HepG2 (cell line): ENCODE results near the gene RAB5B. TPM values are rescaled to one million over a fixed set of nuclear protein-coding genes. Genes with fewer than 3 reads are reported as not detected.

Experiments
- ARID5B ChIP-seq: IDR thresholded peaks from 2 replicates; pipeline ENCODE4 v1.4.0; 2020; ENCODE audit warnings: mild to moderate bottlenecking, missing genetic modification reagents
- ATAD3A ChIP-seq: sonication (generic); formaldehyde crosslinking; IDR thresholded peaks from 2 replicates; pipeline ENCODE4 v1.4.0; 2020; ENCODE audit warnings: missing genetic modification reagents
- GMEB2 ChIP-seq: IDR thresholded peaks from 2 replicates; pipeline ENCODE4 v1.6.1; 2016; ENCODE audit warnings: missing biosample characterization, missing genetic modification reagents, low read depth
- HIVEP1 ChIP-seq: sonication (generic); formaldehyde crosslinking; IDR thresholded peaks from 2 replicates; pipeline ENCODE4 v1.4.0; 2020; ENCODE audit warnings: mild to moderate bottlenecking, missing genetic modification reagents
- IRF2 ChIP-seq: IDR thresholded peaks from 2 replicates; pipeline ENCODE4 v1.6.1; 2018; ENCODE audit warnings: missing genetic modification reagents, missing compliant biosample characterization
- JDP2 ChIP-seq: sonication (generic); formaldehyde crosslinking; IDR thresholded peaks from 2 replicates; pipeline ENCODE4 v1.8.1; 2022; ENCODE audit warnings: missing genetic modification reagents, borderline replicate concordance
- PBX3 ChIP-seq: sonication (generic); formaldehyde crosslinking; IDR thresholded peaks from 2 replicates; pipeline ENCODE4 v1.8.1; 2023; ENCODE audit warnings: missing genetic modification reagents, inconsistent platforms, borderline replicate concordance
- PCBP1 ChIP-seq: fragments of 200-400 bp; formaldehyde crosslinking; IDR thresholded peaks from 2 replicates; pipeline ENCODE4 v1.6.1; 2017; ENCODE audit warnings: mild to moderate bottlenecking, low read depth, low read length, borderline replicate concordance
- RELA ChIP-seq: sonication (generic); formaldehyde crosslinking; IDR thresholded peaks from 2 replicates; pipeline ENCODE4 v1.4.0; 2020; ENCODE audit warnings: missing genetic modification reagents
- RNF219 ChIP-seq: sonication (generic); formaldehyde crosslinking; IDR thresholded peaks from 2 replicates; pipeline ENCODE4 v1.5.0; 2020; ENCODE audit warnings: mild to moderate bottlenecking, missing genetic modification reagents
- TRIM22 ChIP-seq: fragments of 450-650 bp; IDR thresholded peaks from 2 replicates; pipeline ENCODE4 v1.6.1; 2017
- ZBTB1 ChIP-seq: sonication (generic); formaldehyde crosslinking; IDR thresholded peaks from 2 replicates; pipeline ENCODE4 v1.4.0; 2020; ENCODE audit warnings: missing genetic modification reagents, borderline replicate concordance
- ZFX ChIP-seq: sonication (generic); formaldehyde crosslinking; IDR thresholded peaks from 2 replicates; pipeline ENCODE4 v1.4.0; 2020; ENCODE audit warnings: mild to moderate bottlenecking, low read depth, missing genetic modification reagents, moderate library complexity
- ZNF264 ChIP-seq: sonication (generic); formaldehyde crosslinking; IDR thresholded peaks from 2 replicates; pipeline ENCODE4 v1.4.0; 2020; ENCODE audit warnings: missing genetic modification reagents
- ZNF33A ChIP-seq: sonication (generic); formaldehyde crosslinking; IDR thresholded peaks from 2 replicates; pipeline ENCODE4 v1.5.1; 2020; ENCODE audit warnings: missing genetic modification reagents, mild to moderate bottlenecking, moderate library complexity, borderline replicate concordance
- ZNF343 ChIP-seq: sonication (generic); formaldehyde crosslinking; IDR thresholded peaks from 2 replicates; pipeline ENCODE4 v1.4.0; 2020; ENCODE audit warnings: mild to moderate bottlenecking, missing genetic modification reagents
- ZNF430 ChIP-seq: sonication (generic); formaldehyde crosslinking; IDR thresholded peaks from 2 replicates; pipeline ENCODE4 v1.9.0; 2021; ENCODE audit warnings: mild to moderate bottlenecking, missing genetic modification reagents
- ZNF496 ChIP-seq: sonication (generic); formaldehyde crosslinking; IDR thresholded peaks from 2 replicates; pipeline ENCODE4 v1.8.1; 2023; ENCODE audit warnings: mild to moderate bottlenecking, moderate library complexity, missing genetic modification reagents; ENCODE audit not compliant: insufficient replicate concordance
- polyA plus RNA-seq, 8 experiments: library from polyadenylated mRNA; depleted of rRNA in 3 of 8; stranded (reverse) in 7 of 8; unstranded in 1 of 8; fragments of >200 nt; fragmentation: Illumina TruSeq in 4 of 8; extraction: Trizol in 4 of 8; gene quantifications; 2 replicates each; pipeline versions ENCODE4 v1.2.1 to v1.2.3, GENCODE V29; 2011 to 2016; ENCODE audit warnings: low read depth in 4 of 8, missing spikeins in 1 of 8, mixed read lengths in 1 of 8; ENCODE audit not compliant: insufficient read depth in 1 of 8
- total RNA-seq, 5 experiments: library from RNA; depleted of rRNA; stranded (reverse); fragments of >200 nt; fragmentation: Illumina TruSeq; extraction: Trizol; gene quantifications; 2 replicates each; pipeline ENCODE4 v1.2.3, GENCODE V29; 2016; ENCODE audit warnings: low read depth in 1 of 5

RAB5B gene
- total and polyA plus RNA-seq, 2 of the 13 experiments (the other 11 are each of a cell fraction or from before 2014, with no cell fraction given): 26.0 to 68.3 TPM

- 0 out of 2 replicates have a peak, but pooled peaks have one; percentile 71 for TF ChIP-seq ZNF33A (CRISPR knock-in tag)
- no peak for TF ChIP-seq ZNF343 (CRISPR knock-in tag)
- no peak for TF ChIP-seq RNF219 (CRISPR knock-in tag)
- TF ChIP-seq ZNF430: peak; percentile 58; the same call in 1 of the 2 replicates
- TF ChIP-seq ZNF496: no peak
- no peak for TF ChIP-seq IRF2
- no peak for TF ChIP-seq ZBTB1
- TF ChIP-seq JDP2: no peak
- no peak for TF ChIP-seq TRIM22
- TF ChIP-seq ZFX (CRISPR knock-in tag): no peak
- TF ChIP-seq PBX3 (CRISPR knock-in tag): no peak
- peak; percentile 58; the same call in 1 of the 2 replicates for TF ChIP-seq ZNF264 (CRISPR knock-in tag)
- no peak for TF ChIP-seq PCBP1
- 0 out of 2 replicates have a peak, but pooled peaks have one; percentile 9 for TF ChIP-seq HIVEP1 (CRISPR knock-in tag)
- TF ChIP-seq RELA (CRISPR knock-in tag): no peak
- no peak for TF ChIP-seq ATAD3A
- TF ChIP-seq GMEB2 (CRISPR knock-in tag): no peak
- TF ChIP-seq ARID5B: no peak
Measured at GRCh38 chr12:55926738-55927587, 46.9 kb upstream of the RAB5B start (continued).
